Measurements from ENCODE around the gene IRF5.
"Not testable (repeated sequence)": the region's sequence is repeated elsewhere in the genome, so short reads cannot be mapped to it uniquely, and the experiment has no call there.

The IRF5 gene

DNA sequence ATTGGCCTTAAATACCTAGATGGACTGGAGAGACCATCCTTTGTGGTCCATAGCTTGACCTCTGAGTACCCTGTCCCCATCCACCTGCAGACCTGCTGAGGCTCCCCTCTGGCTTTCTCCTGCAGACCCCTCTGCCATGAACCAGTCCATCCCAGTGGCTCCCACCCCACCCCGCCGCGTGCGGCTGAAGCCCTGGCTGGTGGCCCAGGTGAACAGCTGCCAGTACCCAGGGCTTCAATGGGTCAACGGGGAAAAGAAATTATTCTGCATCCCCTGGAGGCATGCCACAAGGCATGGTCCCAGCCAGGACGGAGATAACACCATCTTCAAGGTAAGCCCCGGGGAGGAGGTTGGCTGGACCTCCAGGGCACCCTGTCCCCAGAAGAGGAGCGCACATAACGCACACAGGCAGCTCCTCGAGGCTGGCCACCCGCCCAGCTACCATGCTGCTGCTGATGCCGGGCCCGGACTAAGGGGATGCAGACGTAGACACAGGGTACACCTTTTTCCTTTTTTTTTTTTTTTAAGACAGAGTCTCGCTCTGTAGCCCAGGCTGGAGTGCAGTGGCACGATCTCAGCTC lies 4.3 kb downstream of the IRF5 start:
- H3K4me3 ChIP-seq (replicated peaks; ENCODE audit: low read depth, low read length): no peak overlapping the region
- TF ChIP-seq, protein P1, sequence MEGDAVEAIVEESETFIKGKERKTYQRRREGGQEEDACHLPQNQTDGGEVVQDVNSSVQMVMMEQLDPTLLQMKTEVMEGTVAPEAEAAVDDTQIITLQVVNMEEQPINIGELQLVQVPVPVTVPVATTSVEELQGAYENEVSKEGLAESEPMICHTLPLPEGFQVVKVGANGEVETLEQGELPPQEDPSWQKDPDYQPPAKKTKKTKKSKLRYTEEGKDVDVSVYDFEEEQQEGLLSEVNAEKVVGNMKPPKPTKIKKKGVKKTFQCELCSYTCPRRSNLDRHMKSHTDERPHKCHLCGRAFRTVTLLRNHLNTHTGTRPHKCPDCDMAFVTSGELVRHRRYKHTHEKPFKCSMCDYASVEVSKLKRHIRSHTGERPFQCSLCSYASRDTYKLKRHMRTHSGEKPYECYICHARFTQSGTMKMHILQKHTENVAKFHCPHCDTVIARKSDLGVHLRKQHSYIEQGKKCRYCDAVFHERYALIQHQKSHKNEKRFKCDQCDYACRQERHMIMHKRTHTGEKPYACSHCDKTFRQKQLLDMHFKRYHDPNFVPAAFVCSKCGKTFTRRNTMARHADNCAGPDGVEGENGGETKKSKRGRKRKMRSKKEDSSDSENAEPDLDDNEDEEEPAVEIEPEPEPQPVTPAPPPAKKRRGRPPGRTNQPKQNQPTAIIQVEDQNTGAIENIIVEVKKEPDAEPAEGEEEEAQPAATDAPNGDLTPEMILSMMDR (IDR thresholded peaks at IDR 0.05; ENCODE audit: low read length, missing control alignments): no peak
- no peak for DNase-seq (ENCODE audit: low read depth)

DNA sequence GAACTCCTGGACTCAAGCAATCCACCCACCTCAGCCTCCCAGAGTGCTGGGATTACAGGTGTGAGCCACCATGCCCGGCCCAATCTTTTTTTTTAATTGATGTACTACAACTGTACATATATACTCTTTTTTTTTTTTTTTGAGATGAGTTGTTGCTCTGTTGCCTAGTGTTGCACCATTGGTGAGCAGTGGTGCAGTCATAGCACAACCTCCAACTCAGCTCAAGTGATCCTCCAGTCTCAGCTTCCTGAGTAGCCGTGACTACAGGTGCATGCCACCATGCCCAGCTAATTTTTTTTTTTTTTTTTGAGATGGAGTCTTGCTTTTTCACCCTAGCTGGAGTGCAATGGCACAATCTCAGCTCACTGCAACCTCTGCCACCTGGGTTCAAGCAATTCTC lies 5.5 kb downstream of the IRF5 start:
- not testable (repeated sequence) for DNase-seq (ENCODE audit: low read depth); H3K4me3 ChIP-seq (replicated peaks; ENCODE audit: low read depth, low read length)

DNA sequence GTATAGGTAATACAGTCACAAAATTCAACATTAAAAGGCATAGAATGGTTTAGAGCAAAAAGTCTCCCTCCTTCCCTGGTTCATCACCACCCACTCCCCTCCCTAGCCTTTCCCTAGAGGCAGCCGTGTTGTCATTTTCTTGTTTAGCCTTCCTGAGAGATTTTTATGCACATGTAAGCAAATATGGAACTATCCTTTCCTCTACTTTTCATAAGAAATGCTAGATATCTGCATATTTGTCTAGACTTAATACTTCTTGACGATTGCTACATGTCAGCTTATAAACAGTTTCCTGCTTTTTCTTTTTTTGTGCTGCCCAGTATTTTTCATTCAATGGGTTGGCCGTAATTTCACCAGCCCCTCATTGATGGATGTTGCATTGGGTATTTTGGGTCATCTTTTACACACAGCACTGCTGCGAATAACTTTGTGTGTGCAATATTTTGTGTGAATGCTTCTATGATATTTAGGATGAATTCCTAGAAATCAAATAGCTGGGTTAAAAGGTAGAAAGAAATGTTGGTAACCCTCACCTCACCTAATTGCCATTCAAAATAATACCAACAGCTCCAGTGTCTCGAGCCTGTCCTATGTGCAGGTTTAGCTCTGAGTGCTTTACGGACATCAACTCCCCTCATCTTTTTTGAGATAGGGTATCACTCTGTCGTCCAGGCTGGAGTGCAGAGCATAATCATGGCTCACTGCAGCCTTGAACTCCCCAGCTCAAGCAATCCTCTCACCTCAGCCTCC lies 6.9 kb downstream of the IRF5 start:
- DNase-seq (ENCODE audit: low read depth): no peak
- TF ChIP-seq, protein P1 (IDR thresholded peaks at IDR 0.05; ENCODE audit: low read length, missing control alignments): no peak
- no peak overlapping the region for H3K4me3 ChIP-seq (replicated peaks; ENCODE audit: low read depth, low read length)

DNA sequence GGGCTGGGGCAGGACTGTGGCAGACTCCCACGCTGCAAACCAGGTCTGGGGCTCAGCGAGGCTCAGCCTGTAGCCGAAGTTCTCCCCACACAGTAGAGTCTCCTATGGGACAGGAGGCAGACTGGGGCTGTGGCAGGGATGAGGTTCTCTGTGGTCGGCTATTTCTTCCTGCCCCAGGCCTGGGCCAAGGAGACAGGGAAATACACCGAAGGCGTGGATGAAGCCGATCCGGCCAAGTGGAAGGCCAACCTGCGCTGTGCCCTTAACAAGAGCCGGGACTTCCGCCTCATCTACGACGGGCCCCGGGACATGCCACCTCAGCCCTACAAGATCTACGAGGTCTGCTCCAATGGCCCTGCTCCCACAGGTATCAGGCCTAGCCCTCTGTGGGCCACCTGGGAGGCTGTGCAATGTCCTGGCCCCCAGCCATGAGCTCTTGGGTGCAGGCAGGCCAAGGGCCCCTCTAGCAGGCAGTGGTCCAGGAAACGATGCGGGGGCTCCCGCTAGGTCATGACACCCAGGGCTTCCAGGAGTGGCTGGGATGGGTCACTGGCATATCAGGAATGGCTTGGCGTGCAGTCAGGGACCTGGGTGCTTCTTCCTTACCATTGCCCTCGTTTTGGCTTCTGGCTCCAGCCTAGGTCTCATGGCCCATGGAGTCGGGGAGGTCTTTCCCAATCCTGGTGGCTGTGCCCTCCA lies 8.1 kb downstream of the IRF5 start:
- TF ChIP-seq, protein P1 (IDR thresholded peaks at IDR 0.05; ENCODE audit: low read length, missing control alignments): no peak
- no peak for DNase-seq (ENCODE audit: low read depth)
- no peak overlapping the region for H3K4me3 ChIP-seq (replicated peaks; ENCODE audit: low read depth, low read length)

DNA sequence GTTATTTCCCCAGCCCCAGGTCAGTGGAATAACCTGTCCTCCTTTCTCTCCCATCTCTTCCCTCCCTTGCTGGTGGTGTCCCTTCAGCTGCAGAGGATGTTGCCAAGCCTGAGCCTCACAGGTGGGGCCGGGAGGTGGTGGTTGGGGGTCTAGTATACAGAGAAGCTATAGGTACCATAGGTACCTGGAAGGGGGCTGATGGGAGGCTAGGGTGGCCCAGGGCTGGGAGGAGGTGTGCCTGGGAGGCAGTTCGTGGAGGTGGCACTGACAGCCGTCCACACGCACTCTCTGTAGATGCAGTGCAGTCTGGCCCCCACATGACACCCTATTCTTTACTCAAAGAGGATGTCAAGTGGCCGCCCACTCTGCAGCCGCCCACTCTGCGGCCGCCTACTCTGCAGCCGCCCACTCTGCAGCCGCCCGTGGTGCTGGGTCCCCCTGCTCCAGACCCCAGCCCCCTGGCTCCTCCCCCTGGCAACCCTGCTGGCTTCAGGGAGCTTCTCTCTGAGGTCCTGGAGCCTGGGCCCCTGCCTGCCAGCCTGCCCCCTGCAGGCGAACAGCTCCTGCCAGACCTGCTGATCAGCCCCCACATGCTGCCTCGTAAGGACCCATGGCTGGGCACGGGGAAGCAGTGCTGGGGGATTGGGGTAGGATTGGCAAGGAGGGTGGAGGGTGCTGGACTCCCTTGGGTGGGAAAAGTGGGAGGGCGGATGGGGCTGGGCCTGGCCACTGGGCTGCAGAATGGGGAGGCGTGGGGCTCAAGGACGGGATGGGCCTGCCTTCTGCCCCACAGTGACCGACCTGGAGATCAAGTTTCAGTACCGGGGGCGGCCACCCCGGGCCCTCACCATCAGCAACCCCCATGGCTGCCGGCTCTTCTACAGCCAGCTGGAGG lies 9.5 kb downstream of the IRF5 start:
- DNase-seq (ENCODE audit: low read depth): no peak
- no peak overlapping the region for H3K4me3 ChIP-seq (replicated peaks; ENCODE audit: low read depth, low read length)
- TF ChIP-seq, protein P1 (IDR thresholded peaks at IDR 0.05; ENCODE audit: low read length, missing control alignments): no peak

DNA sequence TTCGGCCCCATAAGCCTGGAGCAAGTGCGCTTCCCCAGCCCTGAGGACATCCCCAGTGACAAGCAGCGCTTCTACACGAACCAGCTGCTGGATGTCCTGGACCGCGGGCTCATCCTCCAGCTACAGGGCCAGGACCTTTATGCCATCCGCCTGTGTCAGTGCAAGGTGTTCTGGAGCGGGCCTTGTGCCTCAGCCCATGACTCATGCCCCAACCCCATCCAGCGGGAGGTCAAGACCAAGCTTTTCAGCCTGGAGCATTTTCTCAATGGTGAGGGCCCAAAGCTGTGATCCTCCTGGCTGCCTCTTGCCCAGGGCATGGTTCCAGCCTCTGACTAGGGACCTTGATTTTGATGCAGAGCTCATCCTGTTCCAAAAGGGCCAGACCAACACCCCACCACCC lies 10.1 kb downstream of the IRF5 start:
- DNase-seq (ENCODE audit: low read depth): no peak
- H3K4me3 ChIP-seq (replicated peaks; ENCODE audit: low read depth, low read length): no peak overlapping the region
- TF ChIP-seq, protein P1 (IDR thresholded peaks at IDR 0.05; ENCODE audit: low read length, missing control alignments): no peak

All from fibroblast of pulmonary artery (primary cell).